GM18519 (cell line): ENCODE data around the gene PRRT4.

Experiments
- ATAC-seq: cut with Tn5 transposase; IDR thresholded peaks from one replicate; pipeline ENCODE4 v1.9.1; 2021; ENCODE audit warnings: mild to moderate bottlenecking, moderate library complexity; ENCODE audit not compliant: unreplicated experiment, low FRiP score

PRRT4 gene

DNA sequence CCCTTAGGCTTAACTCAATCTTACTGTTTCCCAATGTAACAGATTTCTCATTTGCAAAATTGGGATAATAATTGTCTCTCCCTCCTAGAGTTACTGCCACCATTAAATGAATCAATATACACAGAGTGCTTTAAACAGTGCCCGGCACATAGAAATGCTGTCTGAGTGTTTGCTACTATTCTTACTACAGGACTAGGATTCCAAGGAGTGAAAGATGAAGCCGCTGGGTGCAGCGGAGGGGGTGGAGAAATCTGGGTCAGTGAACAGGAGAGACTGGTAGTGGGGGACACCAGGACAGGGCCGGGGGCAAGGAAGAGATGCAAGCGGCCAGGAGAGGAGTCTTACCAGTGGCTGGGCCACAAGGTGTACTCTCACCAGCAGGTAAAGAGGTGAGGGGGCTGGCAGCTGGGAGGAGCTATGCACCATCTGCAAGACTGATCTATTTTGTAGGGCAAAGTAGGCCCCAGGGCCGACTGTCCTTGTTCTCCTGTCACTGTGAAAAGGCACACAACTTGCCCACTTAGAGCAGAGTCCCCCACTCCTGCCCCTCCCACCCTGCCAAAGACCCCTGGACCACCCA is 18.5 kb upstream of the PRRT4 start:
- no peak for ATAC-seq

DNA sequence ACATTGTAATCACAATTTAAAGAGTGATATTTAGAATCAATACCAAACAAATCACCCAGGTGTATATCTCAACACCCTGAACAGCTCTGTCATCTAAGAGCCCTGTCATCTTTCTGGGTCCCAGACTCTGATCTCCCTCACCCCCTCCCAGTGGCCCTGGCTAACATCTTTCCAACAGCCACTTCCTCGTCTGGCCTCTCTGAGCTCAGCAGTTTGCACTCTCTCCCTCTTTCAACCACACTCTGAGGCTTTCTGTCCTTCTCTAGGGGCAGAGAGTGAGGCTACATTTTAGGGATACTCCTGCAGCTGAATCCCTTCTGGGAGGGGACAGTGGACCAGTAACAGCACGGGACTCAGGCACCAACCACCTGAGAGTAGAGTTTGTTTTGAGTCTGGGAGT is 17.1 kb upstream of the PRRT4 start:
- ATAC-seq, result no peak

DNA sequence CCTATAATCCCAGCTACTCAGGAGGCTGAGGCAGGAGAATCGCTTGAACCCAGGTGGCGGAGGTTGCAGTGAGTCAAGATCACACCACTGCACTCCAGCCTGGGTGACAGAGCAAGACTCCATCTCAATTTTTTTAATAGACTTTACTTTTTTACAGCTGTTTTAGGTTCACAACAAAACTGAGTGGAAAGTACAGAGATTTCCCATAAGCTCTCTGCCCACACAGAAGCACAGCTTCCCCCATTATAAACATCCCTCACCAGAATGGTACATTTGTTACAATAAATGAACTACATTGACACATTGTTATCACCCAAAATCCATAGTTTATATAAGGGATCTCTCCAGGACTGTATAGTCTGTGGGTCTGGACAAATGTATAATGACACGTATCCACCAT is 14.6 kb upstream of the PRRT4 start:
- no peak for ATAC-seq

DNA sequence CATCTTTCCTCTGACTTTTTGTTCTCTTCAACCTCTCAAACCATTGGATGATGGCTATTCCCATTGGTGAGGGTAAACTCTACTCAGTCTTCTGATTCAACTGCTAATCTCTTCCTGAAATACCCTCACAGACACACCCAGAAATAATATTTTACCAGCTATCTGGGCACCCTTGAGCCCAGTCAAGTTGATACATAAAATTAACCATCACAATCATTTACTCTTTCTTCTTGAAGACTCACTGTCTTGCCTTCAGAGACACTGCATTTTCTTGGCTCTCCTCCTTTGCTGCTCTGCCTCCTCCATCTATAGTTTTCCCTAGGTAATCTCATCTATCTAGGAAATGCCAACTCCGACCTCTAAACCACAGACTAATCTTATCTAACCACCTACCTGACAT is 12.6 kb upstream of the PRRT4 start:
- no peak for ATAC-seq

DNA sequence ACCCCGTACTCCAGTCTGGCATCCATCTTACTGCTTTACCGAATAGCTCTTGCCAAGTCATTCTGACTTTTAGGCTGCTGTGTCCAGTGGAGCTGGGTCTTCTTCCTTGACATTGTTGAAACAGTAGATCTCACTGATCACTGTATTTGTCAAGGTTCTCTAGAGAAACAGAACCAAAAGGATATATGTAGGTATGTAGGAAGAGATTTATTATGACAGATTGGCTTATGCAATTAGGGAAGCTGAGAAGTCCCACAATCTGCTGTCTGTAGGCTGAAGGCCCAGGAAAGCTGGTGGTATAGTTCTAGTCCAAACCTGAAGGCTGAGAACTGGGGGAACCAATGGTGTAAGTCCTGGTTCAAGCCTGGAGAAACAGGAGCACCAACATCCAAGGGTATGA is 12.1 kb upstream of the PRRT4 start:
- ATAC-seq, result no peak

DNA sequence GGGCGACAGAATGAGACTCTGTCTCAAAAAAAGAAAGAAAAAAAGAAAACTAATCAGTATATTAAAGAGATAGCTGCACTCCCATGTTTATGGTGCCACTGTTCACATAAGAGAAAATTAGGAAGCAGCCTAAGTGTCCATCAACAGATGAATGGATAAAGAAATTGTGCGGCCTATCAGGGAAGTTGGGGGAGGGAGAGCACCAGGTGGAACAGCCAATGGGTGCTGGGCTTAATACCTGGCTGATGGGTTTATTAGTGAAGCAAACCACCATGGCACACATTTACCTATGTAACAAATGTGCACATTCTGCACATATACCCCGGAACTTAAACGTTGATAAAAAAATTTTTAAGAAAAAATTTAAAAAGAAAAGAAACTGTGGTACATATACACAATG is 9.0 kb upstream of the PRRT4 start:
- ATAC-seq, result no peak

DNA sequence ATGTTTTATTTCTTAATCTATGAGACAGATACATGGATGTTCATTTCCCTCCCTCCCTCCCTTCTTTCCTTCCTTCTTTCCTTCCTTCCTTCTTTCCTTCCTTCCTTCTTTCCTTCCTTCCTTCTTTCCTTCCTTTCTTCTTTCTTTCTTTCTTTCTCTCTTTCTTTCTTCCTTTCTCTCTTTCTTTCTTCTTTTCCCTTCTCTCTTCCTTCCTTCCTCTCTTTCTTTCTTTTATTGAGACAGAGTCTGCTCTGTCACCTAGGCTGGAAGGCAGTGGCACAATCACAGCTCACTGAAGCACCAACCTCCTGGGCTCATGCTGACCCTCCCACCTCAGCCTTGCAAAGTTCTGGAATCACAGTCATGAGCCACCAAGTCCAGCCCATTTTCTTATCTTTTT is 5.5 kb upstream of the PRRT4 start:
- no peak for ATAC-seq

DNA sequence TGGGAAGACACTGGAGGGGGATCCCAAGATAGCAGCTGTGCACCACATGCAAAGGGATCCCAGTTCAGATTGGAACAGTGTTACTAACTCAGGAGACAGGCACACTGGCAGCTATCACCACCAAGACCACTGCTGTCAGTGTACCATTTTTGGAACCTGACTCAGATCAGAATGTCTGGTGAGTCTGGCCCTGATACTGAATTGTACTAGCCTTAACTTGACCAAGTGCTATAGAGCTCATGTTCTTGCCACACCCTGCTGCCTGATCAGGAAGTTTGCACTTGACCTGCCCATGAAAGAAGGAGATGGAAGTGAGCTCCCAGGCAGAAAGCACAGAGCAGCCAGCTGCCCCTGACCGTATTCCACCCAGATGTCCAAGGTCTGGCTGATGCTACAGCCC is 4.8 kb upstream of the PRRT4 start:
- no peak for ATAC-seq

DNA sequence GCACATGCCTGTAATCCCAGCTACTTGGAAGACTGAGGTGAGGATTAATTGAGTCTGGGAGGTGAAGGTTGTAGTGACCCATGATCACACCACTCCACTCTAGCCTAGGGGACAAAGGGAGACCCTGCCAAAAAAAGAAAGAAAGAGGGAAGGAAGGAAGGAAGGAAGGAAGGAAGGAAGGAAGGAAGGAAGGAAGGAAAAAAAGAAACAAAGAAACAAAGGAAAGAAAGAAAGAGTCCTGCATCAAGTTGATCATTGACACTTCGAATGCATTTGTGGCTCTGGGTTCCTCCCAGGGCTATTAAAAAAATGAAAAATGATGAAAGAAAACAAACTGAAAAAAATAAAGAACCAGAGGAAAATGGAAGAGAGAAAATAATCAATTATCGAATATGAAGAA is 3.9 kb upstream of the PRRT4 start:
- ATAC-seq, result no peak

DNA sequence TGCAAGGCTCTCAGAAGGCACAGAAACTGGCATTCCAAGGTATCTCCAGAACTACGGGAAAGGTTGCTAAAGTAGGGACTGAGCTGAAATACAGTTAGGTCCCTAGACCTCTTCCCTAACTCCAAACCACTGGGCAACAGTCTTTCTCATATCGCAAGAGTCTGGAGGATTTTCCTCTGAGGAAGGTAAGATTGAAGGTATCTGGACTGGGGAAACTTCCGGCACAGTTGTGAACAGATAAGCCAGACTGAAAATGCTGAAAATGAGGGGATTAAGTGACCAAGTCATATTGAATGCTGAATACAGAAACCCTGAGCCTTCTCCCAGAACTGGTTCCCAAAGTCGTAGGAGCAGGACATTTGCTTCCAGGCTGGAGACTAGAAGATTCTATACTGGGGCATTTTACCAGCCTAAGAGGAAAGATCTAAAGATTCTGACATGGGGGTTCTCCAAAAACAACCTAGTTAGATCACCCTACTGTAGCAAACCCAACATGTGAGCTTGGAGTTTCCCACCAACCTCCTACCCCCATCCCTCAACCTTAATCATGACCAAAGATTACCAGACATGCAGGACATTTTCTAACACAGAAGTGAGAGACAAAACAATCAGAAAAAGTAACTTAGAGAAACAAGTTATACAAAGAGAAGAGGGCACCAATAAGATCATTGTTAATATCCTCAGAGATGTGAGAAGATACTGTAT is 2.8 kb upstream of the PRRT4 start:
- no peak for ATAC-seq

DNA sequence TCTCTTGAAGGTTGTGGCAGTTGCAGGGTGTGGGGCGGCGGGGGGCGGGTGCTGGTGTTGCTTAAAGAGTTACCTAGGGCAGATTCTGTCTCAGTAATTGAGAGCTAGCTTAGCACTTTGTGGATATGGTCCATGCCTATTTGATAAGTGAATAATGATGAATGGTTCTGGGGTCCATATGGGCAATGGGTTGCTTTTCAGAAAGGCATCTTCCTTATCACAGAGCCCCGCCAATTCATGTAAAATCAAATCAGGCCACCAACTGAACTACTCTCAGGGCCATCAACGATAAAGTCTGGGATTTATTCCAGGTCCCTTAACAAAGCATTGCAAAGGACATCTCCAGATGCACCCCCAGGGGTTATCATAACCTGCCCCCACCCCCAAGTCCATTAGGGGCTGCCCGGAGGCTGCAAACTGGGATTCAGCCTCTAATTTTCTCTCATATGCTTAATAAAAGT is 1.8 kb upstream of the PRRT4 start:
- ATAC-seq, result no peak

DNA sequence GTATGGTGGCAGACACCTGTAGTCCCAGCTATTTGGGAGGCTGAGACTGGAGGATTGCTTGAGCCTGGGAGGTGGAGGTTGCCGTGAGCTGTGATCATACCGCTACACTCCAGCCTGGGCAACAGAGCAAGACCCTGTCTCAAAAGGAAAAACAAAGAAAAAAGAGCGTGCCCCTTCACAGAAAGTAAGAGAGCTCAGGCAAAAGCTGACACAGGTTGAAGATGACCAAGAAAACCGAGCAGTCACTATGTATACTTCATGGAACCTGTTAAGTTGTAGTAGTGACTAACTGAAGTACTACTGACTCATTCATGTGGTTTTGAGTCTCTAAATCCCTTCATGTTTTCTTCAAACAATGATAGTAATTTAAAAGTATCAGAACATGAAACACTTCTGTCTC is 1.2 kb upstream of the PRRT4 start:
- ATAC-seq, result no peak

DNA sequence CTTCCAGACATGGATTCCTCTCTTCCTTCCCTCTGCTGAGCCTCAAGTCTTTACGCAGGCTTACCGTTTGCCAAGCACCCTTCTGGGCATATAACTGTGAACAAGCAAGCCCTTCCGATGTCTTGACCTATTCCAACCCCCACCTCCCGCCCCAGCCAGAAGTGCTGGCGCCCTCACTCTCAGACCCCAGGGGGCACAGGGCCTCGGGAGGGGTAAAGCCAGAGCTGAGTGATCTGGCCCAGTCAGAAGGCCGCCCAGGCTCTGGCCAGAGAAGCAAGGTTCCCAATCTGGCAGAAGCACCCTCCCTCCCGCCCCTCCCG is 1.2 kb downstream of the PRRT4 start:
- no peak for ATAC-seq

DNA sequence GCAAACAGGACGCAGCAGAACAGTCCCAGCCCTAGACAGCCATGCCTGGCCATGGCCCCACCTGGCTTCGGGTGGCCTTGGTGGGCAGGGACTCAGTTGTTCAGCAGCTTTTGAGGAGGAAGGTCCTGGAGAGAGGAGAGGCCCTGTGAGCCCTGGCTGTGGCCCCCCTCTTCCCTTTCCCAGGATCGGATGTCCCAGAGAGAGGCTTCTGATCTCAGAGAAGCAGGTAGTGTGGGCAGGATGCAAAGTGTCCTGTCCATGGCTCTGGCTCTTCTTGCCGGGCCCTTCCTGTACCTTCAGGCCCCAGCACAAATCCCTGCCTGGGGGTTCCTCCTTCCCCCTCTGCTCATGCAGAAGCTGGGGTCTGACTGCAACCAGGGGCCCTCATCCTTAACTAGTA is 1.6 kb downstream of the PRRT4 start:
- no peak for ATAC-seq

DNA sequence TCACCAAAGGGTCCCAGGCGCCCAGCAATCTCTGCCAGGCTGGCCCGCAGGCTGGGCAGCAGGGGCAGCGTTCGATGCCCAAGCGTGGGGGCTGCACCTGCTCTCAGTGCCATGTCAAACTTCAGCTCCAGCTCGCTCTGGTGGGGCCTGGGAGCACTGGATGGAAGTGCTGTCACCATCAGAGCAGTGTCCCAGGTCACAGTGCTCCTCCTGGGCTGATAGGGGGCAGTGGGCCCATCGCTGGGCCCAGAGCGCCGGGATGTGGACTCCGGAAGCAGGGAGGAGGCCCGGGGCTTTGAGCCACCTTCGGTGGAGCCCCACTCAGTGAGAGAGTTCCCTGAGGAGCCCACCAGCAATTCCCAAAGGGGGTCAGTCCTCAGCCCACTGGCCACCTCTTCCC is 2.2 kb downstream of the PRRT4 start:
- no peak for ATAC-seq

DNA sequence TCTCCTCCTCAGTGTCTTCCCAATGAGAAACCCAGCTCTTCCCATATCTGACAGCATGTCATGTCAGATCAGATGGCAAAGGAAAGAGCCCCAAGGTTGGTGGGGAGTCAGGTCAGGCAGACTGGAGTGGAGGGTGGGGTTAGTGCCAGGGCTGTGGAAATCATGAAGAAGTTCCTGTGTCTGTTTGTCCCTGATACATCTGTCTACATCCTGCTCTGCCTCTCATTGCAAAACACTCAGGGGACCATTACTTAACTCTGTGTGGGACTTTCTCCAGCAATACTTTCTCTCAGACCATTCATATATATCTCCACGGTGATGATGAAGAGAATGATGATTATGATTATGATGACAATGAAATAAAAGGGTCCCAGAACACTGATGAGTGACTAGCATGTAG is 3.3 kb downstream of the PRRT4 start:
- ATAC-seq, result no peak

DNA sequence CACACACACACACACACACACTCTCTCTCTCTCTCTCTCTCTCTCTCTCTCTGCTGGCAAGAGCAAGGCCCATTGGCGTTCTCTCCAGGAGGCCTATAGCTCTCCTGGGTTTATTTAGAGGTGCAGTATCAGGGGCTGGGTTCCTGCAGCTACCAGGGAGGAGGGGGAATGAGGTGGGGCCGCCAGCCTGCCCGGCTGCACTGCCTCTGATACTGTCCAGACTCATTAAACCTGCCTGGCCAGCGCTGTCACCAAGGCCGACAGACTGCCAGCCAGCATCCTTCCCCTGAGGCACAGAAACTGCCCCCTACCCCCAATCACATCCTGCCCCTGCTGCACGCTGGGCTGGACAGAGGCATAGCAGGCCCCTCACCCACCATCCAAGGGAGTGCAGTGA is 4.3 kb downstream of the PRRT4 start:
- no peak for ATAC-seq

DNA sequence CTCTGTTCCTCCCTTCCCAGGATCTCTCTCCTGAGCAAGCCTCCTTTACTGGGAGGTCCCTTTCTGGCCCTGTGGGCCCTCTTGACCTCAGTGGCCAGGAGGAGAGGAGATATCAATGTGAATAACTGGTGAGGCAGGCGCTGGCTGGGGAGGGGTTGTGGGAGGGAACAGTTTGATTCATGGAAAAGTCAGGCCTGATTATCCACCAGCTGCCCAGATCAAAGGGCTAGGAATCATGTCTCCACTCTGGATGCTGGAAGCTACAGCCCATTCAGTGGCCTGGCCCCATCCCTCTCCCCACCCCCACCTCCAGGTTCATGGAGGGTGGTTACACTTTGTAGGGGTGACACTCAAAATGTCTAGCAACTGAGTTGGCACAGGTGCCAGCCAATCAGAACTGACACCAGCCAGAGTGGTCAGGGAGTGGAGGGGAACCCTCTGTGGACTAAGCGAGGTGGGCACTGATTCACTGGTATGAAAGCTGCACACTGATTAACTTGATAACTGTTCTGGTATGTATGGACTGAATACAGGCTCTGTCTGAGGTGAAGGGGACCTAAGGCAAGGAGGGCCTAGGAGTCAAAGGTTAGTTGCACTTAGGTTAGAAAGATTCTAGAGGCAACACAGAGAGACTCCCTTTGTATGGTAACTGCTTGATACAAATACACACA is 4.8 kb downstream of the PRRT4 start:
- no peak for ATAC-seq

DNA sequence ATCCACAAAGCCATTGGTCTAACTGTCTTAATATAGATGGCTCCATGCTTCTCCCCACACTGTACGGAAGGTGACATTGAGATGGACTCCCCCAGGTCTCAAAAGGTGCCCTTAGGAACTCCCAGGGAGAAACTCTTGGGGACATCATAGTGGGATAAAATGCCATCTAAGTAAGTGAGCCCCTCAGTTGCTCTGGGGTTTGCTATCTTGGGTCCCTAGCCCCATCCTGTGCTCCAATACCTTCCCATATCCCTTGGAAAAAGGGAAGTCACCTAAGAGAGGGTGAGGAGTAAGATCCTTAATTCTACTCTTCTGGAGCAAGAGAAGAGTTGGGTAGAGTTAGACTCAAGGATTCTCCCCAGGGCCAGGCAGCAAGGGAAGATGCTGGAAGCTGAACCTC is 7.9 kb downstream of the PRRT4 start:
- no peak for ATAC-seq

DNA sequence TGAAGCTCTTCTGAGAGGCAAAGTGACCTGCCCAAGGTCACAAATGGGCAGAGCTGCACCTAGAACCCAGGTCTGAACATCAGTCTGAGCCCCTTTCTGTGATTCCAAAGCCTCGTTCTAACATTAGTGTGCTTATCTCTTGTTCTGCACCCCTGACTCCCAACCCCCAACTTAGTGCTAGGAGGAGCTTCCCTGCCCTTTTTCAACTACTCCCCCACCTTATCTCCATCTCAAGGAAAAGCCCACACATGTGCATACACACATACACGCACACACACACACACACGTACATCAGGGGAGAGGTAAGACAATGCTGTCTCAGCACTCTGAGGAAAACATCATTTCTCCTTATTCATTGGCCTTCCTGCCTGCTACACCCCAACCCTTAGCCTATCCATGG is 8.3 kb downstream of the PRRT4 start:
- no peak for ATAC-seq

DNA sequence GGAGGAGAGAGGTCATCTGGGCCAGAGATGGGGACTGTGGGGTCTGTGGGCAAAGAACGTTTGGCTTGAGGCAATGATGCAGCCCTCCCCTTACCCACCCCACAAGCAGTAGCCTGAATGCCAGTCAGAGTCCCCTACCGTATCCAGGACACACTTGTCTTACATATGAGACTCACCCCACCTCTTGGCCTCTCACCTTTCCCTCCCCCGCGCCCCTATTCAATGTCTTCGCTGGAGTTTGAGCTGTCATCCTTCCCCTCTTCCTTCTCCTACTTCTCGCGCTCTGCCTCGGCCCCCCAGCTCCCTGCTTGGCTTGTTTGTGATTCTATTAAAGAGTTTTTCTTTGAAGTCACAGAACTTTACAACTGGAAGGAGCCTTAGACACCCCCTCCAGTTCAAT is 8.9 kb downstream of the PRRT4 start:
- ATAC-seq, result no peak

DNA sequence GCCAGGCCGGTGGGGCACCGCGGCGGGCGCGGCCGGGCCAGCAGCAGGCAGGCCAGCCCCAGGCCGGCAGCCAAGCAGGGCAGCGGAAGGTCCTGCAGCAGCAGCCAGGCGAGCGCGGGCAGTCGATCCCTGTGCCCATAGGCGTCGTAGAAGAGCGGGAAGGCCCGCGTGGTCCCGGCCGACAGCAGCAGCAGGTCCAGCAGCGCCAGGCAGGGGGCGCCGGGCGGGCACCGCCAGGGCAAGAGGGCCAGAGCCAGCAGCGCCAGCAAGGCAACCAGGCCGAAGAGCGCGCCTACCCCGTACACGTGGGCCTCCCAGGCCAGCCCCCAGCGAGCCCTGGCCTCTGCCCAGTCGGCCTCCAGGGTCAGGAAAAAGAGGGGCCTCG is 9.3 kb downstream of the PRRT4 start:
- ATAC-seq, result no peak
